Measurements from ENCODE around the gene TPRG1. TPM values are rescaled to one million over a fixed set of nuclear protein-coding genes. Genes with fewer than 3 reads are reported as not detected.

TPRG1 gene
- total RNA-seq, 1 experiment from 2014 or later = 0.55 TPM

DNA sequence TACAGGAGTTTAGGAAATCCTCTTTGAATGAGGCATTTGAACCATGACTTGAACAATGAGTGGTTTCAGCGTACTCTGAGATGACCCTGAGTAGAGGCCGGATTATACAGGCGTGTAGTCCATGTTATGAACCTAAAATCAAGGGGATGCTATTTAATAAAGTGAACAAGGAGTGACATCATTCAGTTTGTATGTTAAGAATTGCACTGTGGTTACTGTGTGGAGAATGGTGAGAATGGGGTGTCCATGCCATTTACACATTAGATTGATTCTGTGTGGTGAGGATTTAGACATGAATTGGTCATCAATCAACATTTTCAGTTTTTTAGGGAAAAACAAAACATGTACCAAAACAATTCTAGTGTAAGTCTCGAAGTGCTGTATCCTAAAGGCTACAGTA lies 65.8 kb downstream of the TPRG1 start:
- ChIA-PET POLR2A (no interaction called here), CTCF (no interaction called here)
- Mint-ChIP-seq H3K4me3 (no peak overlapping the region), H3K27me3 (ENCODE audit: low read depth) (no peaks in the 10 kb centered on the region; the same call in 1 of the 2 replicates), H3K36me3 (no peaks in the 10 kb centered on the region), H3K9me3 (peaks cover 14% of the 10 kb centered on the region), H3K4me1 (no peaks in the 10 kb centered on the region), H3K27ac (no peak overlapping the region)
- DNase-seq (ENCODE audit: low spot score) (no peak), ATAC-seq (no peak)
- TF ChIP-seq, protein P1, sequence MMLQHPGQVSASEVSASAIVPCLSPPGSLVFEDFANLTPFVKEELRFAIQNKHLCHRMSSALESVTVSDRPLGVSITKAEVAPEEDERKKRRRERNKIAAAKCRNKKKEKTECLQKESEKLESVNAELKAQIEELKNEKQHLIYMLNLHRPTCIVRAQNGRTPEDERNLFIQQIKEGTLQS (CRISPR knock-in tag; conservative IDR thresholded peaks at IDR 0.05) = no peak
- TF ChIP-seq MXD4 (CRISPR knock-in tag; IDR thresholded peaks at IDR 0.05; ENCODE audit: borderline replicate concordance) = no peak
- no peak for TF ChIP-seq JAZF1 (CRISPR knock-in tag; IDR thresholded peaks at IDR 0.05)
- no peak for TF ChIP-seq ZBTB21 (CRISPR knock-in tag; IDR thresholded peaks at IDR 0.05; ENCODE audit: borderline replicate concordance)
- no peak for TF ChIP-seq FOXK1 (CRISPR knock-in tag; IDR thresholded peaks at IDR 0.05)
- TF ChIP-seq, protein P2, sequence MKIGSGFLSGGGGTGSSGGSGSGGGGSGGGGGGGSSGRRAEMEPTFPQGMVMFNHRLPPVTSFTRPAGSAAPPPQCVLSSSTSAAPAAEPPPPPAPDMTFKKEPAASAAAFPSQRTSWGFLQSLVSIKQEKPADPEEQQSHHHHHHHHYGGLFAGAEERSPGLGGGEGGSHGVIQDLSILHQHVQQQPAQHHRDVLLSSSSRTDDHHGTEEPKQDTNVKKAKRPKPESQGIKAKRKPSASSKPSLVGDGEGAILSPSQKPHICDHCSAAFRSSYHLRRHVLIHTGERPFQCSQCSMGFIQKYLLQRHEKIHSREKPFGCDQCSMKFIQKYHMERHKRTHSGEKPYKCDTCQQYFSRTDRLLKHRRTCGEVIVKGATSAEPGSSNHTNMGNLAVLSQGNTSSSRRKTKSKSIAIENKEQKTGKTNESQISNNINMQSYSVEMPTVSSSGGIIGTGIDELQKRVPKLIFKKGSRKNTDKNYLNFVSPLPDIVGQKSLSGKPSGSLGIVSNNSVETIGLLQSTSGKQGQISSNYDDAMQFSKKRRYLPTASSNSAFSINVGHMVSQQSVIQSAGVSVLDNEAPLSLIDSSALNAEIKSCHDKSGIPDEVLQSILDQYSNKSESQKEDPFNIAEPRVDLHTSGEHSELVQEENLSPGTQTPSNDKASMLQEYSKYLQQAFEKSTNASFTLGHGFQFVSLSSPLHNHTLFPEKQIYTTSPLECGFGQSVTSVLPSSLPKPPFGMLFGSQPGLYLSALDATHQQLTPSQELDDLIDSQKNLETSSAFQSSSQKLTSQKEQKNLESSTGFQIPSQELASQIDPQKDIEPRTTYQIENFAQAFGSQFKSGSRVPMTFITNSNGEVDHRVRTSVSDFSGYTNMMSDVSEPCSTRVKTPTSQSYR (CRISPR knock-in tag; IDR thresholded peaks at IDR 0.05) = no peak
- TF ChIP-seq NFYB (CRISPR knock-in tag; conservative IDR thresholded peaks at IDR 0.05; ENCODE audit: low read depth) = no peak
- TF ChIP-seq EMX1 (CRISPR knock-in tag; IDR thresholded peaks at IDR 0.05) = no peak
- no peak for TF ChIP-seq MLX (CRISPR knock-in tag; IDR thresholded peaks at IDR 0.05)
- no peak for TF ChIP-seq E2F4 (CRISPR knock-in tag; IDR thresholded peaks at IDR 0.05; ENCODE audit: borderline replicate concordance, low read depth)

GRCh38 chr3:189238071-189238470 lies 66.3 kb downstream of the TPRG1 start:
- Mint-ChIP-seq H3K36me3 (no peaks in the 10 kb centered on the region; the same call in 1 of the 2 replicates), H3K4me1 (no peaks in the 10 kb centered on the region), H3K4me3 (no peak overlapping the region), H3K27me3 (ENCODE audit: low read depth) (no peaks in the 10 kb centered on the region; the same call in 1 of the 2 replicates), H3K9me3 (peaks cover 17% of the 10 kb centered on the region), H3K27ac (no peak overlapping the region)
- DNase-seq (ENCODE audit: low spot score) = no peak
- ATAC-seq = no peak
- CTCF ChIA-PET = no interaction called here
- TF ChIP-seq IRF2 (CRISPR knock-in tag; IDR thresholded peaks at IDR 0.05; ENCODE audit: borderline replicate concordance, low read depth) (no peak), ZBTB43 (CRISPR knock-in tag; IDR thresholded peaks at IDR 0.05) (no peak), OVOL2 (CRISPR knock-in tag; IDR thresholded peaks at IDR 0.05; ENCODE audit: borderline replicate concordance) (no peak), NFATC4 (CRISPR knock-in tag; IDR thresholded peaks at IDR 0.05) (no peak), HMGA2 (CRISPR knock-in tag; IDR thresholded peaks at IDR 0.05) (no peak), TP53 (CRISPR knock-in tag; IDR thresholded peaks at IDR 0.05) (no peak), KAT7 (CRISPR knock-in tag; IDR thresholded peaks at IDR 0.05; ENCODE audit: borderline replicate concordance) (no peak), RELA (CRISPR knock-in tag; IDR thresholded peaks at IDR 0.05; ENCODE audit: borderline replicate concordance) (no peak), ZNF396 (CRISPR knock-in tag; IDR thresholded peaks at IDR 0.05; ENCODE audit: borderline replicate concordance) (no peak), ZNF512 (CRISPR knock-in tag; IDR thresholded peaks at IDR 0.05; ENCODE audit: borderline replicate concordance) (no peak), GTF2I (CRISPR knock-in tag; conservative IDR thresholded peaks at IDR 0.05) (no peak), EMX1 (CRISPR knock-in tag; IDR thresholded peaks at IDR 0.05) (no peak)
- TF ChIP-seq, protein P3, sequence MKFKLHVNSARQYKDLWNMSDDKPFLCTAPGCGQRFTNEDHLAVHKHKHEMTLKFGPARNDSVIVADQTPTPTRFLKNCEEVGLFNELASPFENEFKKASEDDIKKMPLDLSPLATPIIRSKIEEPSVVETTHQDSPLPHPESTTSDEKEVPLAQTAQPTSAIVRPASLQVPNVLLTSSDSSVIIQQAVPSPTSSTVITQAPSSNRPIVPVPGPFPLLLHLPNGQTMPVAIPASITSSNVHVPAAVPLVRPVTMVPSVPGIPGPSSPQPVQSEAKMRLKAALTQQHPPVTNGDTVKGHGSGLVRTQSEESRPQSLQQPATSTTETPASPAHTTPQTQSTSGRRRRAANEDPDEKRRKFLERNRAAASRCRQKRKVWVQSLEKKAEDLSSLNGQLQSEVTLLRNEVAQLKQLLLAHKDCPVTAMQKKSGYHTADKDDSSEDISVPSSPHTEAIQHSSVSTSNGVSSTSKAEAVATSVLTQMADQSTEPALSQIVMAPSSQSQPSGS (CRISPR knock-in tag; IDR thresholded peaks at IDR 0.05; ENCODE audit: borderline replicate concordance, low read depth) = no peak
- POLR2A ChIA-PET = no interaction called here
